Loucy (cell line): ENCODE measurements around the gene ZMIZ2.

Experiments used
- H2AFZ ChIP-seq: fragments of 200-600 bp; sonication (generic); 2 replicates; pipeline ENCODE4 v1.6.0; 2016; ENCODE audit warnings: antibody characterized with exemption, mild to moderate bottlenecking, low read length, moderate library complexity
- H3F3A ChIP-seq: fragments of 200-600 bp; 2 replicates; pipeline ENCODE4 v1.6.0; 2016; ENCODE audit warnings: antibody characterized with exemption, low read depth, mild to moderate bottlenecking
- H3K27me3 ChIP-seq: fragments of 200-600 bp; sonication (generic); 2 replicates; pipeline ENCODE4 v1.6.1; 2014; ENCODE audit warnings: low read length, mild to moderate bottlenecking; ENCODE audit not compliant: insufficient read depth, poor library complexity, severe bottlenecking
- H3K36me3 ChIP-seq: fragments of 200-600 bp; sonication (generic); 2 replicates; pipeline ENCODE4 v1.6.1; 2016; ENCODE audit warnings: low read length; ENCODE audit not compliant: insufficient read depth
- H3K4me1 ChIP-seq: fragments of 200-600 bp; sonication (generic); 2 replicates; pipeline ENCODE4 v1.5.1; 2014; ENCODE audit warnings: low read length, mild to moderate bottlenecking; ENCODE audit not compliant: insufficient read depth, poor library complexity, severe bottlenecking
- H3K4me2 ChIP-seq: fragments of 200-600 bp; sonication (generic); 2 replicates; pipeline ENCODE4 v1.6.0; 2014; ENCODE audit warnings: antibody characterized with exemption, low read length, low read depth, mild to moderate bottlenecking; ENCODE audit not compliant: poor library complexity, severe bottlenecking
- H3K4me3 ChIP-seq: fragments of 200-600 bp; sonication (generic); 2 replicates; pipeline ENCODE4 v1.5.1; 2014; ENCODE audit warnings: low read length, mild to moderate bottlenecking, mixed read lengths; ENCODE audit not compliant: poor library complexity, severe bottlenecking
- H3K79me2 ChIP-seq: fragments of 200-600 bp; sonication (generic); 2 replicates; pipeline ENCODE4 v1.6.1; 2014; ENCODE audit warnings: low read length; ENCODE audit not compliant: insufficient read depth
- H3K9ac ChIP-seq: fragments of 200-600 bp; sonication (generic); 2 replicates; pipeline ENCODE4 v1.6.0; 2014; ENCODE audit warnings: mild to moderate bottlenecking, low read depth, low read length, moderate library complexity; ENCODE audit not compliant: poor library complexity, severe bottlenecking
- H3K9me2 ChIP-seq: fragments of 200-600 bp; sonication (generic); replicated peaks from 2 replicates; pipeline ENCODE4 v1.6.1; 2016; ENCODE audit warnings: low read depth, low read length, mixed read lengths
- H3K9me3 ChIP-seq: fragments of 200-600 bp; sonication (generic); 2 replicates; pipeline ENCODE4 v1.6.1; 2014; ENCODE audit warnings: mild to moderate bottlenecking, antibody characterized with exemption, low read length, low read depth; ENCODE audit not compliant: insufficient read depth
- H4K20me1 ChIP-seq: fragments of 200-600 bp; sonication (generic); 2 replicates; pipeline ENCODE4 v1.6.0; 2014; ENCODE audit warnings: antibody characterized with exemption, low read length, mild to moderate bottlenecking; ENCODE audit not compliant: insufficient read depth, poor library complexity, severe bottlenecking
- CTCF ChIP-seq: fragments of 200-600 bp; sonication (generic); conservative IDR thresholded peaks from 2 replicates; pipeline ENCODE4 v1.5.1; 2014; ENCODE audit warnings: mild to moderate bottlenecking, antibody characterized with exemption, low read length
- EZH2phosphoT487 ChIP-seq: fragments of 200-600 bp; IDR thresholded peaks from 2 replicates; pipeline ENCODE4 v1.6.1; 2018; ENCODE audit warnings: antibody characterized with exemption, mild to moderate bottlenecking, moderate library complexity, borderline replicate concordance

ZMIZ2 gene

GRCh38 chr7:44750921-44751571 lies 2.4 kb downstream of the ZMIZ2 start:
- peak overlapping the region; percentile 73 for H3K4me3 ChIP-seq

GRCh38 chr7:44752822-44753221 lies 4.2 kb downstream of the ZMIZ2 start:
- no peaks in the 10 kb centered on the region for H3K9me3 ChIP-seq
- H3F3A ChIP-seq = no peaks in the 10 kb centered on the region
- H3K4me2 ChIP-seq = no peak overlapping the region
- H3K9me2 ChIP-seq = no peaks in the 10 kb centered on the region
- peaks cover 24% of the 10 kb centered on the region for H4K20me1 ChIP-seq
- H3K27me3 ChIP-seq = no peaks in the 10 kb centered on the region
- H3K4me3 ChIP-seq = no peak overlapping the region
- no peak overlapping the region for H3K9ac ChIP-seq
- peaks cover 33% of the 10 kb centered on the region for H3K4me1 ChIP-seq
- peaks cover 13% of the 10 kb centered on the region; the same call in 1 of the 2 replicates for H3K36me3 ChIP-seq
- TF ChIP-seq CTCF (no peak), EZH2phosphoT487 (no peak)
- peaks cover 70% of the 10 kb centered on the region for H3K79me2 ChIP-seq
- no peak overlapping the region for H2AFZ ChIP-seq

More at GRCh38 chr7:44750921-44751571, 2.4 kb downstream of the ZMIZ2 start:
- peak overlapping the region; percentile 86 for H3K4me2 ChIP-seq
- H4K20me1 ChIP-seq = peaks cover 24% of the 10 kb centered on the region
- TF ChIP-seq EZH2phosphoT487 (no peak), CTCF (no peak)
- H3K9me2 ChIP-seq = no peaks in the 10 kb centered on the region
- no peak overlapping the region for H2AFZ ChIP-seq
- peak overlapping the region; percentile 74 for H3K9ac ChIP-seq
- H3K9me3 ChIP-seq = no peaks in the 10 kb centered on the region
- no peaks in the 10 kb centered on the region for H3K36me3 ChIP-seq
- peaks cover 36% of the 10 kb centered on the region for H3K4me1 ChIP-seq
- H3K27me3 ChIP-seq = no peaks in the 10 kb centered on the region
- H3F3A ChIP-seq = no peaks in the 10 kb centered on the region
- H3K79me2 ChIP-seq = peaks cover 69% of the 10 kb centered on the region

GRCh38 chr7:44754802-44755697 lies 6.4 kb downstream of the ZMIZ2 start:
- peaks cover 13% of the 10 kb centered on the region for H4K20me1 ChIP-seq
- no peaks in the 10 kb centered on the region for H3K27me3 ChIP-seq
- H3K4me3 ChIP-seq = no peak overlapping the region
- TF ChIP-seq CTCF = no peak
- H3K9me2 ChIP-seq = no peaks in the 10 kb centered on the region
- peak overlapping the region; percentile 44 for H3K9ac ChIP-seq
- no peaks in the 10 kb centered on the region for H3K9me3 ChIP-seq
- peaks cover 25% of the 10 kb centered on the region for H3K4me1 ChIP-seq
- H3K4me2 ChIP-seq = no peak overlapping the region
- peaks cover 25% of the 10 kb centered on the region; the same call in 1 of the 2 replicates for H3K36me3 ChIP-seq
- peaks cover 57% of the 10 kb centered on the region for H3K79me2 ChIP-seq
- H3F3A ChIP-seq = no peaks in the 10 kb centered on the region
- no peak overlapping the region for H2AFZ ChIP-seq
